ENCODE results near the gene NBPF3.
"Not testable (repeated sequence)": the region's sequence is repeated elsewhere in the genome, so short reads cannot be mapped to it uniquely, and the experiment has no call there.

NBPF3 gene

DNA sequence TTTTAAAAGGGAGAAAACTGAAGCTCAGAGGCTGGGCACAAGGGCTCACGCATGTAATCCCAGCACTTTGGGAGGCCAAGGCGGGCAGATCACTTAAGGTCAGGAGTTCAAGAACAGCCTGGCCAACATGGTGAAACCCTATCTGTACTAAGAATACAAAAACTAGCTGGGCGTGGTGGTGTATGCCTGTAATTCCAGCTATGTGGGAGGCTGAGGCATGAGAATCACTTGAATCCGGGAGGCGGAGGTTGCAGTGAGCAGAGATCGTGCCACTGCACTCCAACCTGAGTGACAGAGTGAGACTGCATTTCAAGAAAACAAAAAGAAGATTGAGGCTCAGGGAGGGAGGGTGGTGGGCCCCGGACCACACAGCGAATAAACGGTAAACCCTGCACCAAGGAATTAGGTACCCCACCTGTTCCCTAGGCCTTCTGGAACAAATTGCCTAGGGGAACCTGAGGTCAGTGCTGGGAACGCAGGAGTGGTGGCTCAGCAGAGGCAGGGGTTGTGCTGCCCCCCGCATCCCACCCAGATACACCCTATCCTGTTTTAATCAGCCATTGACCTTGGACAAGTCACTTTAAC is 79.6 kb downstream of the NBPF3 start:
- not testable (repeated sequence) for DNase-seq

DNA sequence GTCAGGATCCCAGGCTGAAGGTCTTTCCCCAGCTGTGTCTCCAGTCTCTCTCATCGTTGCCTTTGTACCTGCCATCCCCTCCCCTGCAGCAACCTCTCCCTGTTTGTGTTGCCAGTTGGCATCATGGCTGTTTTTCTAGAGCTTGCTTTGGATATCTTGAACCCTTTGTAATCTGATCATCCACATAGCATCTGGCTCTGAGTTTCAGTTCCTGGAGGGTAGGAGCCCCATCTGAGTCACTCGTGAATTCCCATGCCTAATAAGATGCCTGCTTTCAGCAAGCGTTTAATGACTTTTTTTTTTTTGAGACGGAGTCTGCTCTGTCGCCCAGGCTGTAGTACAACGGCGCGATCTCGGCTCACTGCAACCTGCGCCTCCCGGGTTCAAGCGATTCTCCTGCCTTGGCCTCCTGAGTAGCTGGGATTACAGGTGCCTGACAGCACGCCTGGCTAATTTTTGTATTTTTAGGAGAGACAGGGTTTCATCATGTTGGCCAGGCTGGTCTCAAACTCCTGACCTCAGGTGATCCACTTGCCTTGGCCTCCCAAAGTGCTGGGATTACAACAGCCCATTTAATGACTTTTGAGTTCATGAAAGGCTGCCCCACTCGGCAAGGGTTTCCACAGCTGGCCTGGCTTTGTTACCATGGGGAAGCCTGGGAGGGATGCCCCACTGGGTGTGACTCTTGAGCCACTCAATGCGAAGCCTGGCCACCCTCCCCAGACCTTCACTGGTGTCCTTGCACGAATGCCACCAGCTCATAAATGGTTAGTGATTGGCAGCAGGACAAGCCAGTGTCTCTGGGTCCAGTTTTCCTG is 81.2 kb downstream of the NBPF3 start:
- DNase-seq, result no peak

- no peak for DNase-seq
Measured at GRCh38 chr1:21521717-21522060, 81.8 kb downstream of the NBPF3 start.

DNA sequence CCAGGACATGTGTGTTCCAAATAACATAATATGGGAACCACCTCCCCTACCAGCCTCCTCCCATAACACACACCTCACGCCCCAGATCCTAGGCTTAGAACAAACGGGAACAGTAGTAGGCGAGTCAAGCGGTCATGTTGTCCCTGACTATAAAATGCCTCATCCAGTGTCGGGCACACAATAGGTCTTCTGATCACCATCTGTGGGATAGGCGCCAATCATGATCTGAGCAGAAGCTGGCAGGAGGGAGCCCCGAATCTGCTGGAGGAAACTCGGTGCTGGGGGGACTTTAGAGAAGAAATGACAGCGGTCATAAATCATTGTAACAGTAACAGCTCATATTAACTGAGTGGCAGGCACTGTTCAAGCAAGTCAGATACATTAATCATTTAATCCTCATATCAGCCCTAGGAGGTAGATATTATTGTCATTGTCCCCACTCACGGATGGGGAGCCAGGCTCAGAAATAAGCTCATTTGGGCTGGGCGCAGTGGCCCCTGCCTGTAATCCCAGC is 82.6 kb downstream of the NBPF3 start:
- no peak for DNase-seq

DNA sequence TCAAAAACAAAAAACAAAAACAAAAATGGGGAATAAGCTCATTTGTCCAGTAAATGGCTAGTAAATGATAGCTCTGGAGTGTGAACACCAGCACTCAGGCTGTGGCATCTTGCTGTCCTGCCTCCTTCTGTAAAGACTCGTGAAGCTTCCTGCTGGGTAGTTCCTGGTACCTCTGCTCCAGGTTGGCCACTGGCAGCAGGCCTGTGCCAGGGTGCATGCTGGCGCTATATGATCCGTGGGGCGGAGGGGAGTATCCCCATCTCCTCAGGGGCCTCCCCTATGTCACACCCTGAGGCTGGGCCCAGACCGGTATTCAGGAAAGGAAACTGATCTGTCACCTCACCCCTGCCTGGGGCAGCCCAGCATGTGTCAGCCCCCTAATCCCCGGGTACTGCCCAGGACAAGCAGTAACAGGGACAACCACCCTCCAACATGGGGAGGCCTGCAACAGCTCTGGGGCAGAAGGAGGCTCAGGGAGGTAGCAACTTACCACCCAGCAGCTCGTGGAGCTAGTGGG is 83.4 kb downstream of the NBPF3 start:
- no peak for DNase-seq

DNA sequence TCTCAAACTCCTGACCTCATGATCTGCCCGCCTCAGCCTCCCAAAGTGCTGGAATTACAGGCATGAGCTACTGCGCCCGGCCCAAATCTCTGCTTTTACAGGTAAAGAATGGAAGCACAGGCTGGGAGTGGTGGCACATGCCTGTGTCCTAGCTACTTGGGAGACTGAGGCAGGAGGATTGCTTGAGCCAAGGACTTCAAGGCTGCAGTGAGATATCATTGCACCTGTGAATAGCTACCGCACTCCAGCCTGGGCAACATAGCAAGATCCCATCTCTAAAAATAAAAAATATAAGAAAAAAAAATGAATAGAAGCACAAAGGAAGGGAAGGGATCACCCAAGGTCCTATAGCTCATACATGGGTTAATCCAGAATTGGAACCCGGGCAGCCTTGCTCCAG is 84.3 kb downstream of the NBPF3 start:
- no peak for DNase-seq

DNA sequence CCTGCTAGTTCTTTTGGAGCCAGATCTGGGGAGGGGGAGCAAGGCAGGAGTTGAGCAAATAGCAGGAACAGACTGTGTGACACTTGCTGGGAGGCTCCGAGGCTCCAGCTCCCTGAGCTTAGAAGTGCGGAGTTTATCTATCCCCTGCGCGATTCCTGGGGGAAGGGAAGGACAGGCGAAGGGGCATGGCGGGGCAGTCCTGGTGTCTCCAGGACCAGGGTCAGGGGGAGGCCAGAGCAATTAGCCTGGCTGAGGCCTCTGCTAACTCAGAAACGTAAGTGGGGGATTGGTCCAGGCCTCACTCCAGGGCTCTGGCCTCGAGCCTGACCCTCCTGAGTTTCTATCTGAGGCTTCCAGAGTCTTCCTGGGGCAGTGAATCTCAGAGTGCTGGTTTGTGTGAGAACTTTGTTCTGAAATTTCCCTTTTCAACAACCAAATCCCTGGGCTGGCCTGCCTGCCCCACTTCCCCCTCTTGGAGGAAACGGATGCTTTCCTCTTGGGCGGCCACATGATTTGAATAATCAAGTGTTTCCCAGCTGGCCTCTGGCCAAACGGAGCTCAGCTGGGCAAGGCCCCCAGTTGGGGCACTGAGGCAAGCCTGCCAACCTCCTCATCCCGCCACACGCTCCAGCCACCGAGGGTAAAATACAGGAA is 84.9 kb downstream of the NBPF3 start:
- peak; percentile 46 for DNase-seq

- DNase-seq, result no peak
Measured at GRCh38 chr1:21525340-21525717, 85.4 kb downstream of the NBPF3 start.

GRCh38 chr1:21526441-21526840 is 86.5 kb downstream of the NBPF3 start:
- no peak for DNase-seq

DNA sequence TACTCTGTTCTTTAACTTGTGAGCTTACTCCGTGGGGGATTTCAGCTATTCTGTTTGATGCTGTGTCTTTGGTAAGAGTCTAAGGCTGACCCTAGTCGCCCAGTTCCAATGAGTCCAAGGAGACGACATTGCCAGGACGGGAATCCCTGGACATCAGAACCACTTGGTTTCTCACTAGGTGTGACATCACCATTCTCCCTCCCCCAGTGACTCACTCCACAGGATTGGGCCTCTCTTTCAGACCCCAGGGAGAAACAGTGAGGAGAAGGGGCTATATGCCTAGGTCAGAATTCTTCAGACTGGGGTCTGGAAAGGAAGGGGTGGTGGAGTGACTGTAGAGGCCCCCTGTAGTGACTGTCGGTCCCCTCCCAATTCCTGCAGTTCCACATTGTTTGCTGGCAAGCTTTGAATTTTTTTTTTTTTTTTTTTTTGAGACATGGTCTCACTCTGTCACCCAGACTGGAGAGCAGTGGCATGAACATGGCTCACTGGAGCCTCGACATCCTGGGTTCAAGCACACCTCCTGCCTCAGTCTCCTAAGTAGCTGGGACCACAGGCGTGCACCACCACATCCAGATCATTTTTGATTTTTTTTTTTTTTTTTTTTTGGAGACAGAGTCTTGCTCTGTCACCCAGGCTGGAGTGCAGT is 90.6 kb downstream of the NBPF3 start:
- no peak for DNase-seq

DNA sequence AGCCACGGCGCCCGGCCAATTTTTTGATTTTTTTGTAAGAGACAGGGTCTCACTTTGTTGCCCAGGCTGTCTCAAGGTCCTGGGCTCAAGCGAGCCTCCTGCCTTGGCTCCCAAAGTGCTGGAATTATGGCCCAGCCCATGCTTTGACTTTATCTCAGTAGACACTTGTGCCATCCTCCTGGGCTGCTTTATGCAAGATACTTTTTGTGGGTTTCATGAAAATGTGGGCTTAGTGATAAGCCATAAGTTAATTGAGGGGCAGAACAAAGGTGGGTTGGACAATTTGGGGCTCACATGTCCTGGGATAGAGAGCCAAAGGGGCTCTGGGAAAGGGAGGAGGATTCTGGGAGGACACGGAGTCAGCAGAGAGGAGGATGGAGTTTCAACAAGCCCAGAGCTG is 91.3 kb downstream of the NBPF3 start:
- no peak for DNase-seq

DNA sequence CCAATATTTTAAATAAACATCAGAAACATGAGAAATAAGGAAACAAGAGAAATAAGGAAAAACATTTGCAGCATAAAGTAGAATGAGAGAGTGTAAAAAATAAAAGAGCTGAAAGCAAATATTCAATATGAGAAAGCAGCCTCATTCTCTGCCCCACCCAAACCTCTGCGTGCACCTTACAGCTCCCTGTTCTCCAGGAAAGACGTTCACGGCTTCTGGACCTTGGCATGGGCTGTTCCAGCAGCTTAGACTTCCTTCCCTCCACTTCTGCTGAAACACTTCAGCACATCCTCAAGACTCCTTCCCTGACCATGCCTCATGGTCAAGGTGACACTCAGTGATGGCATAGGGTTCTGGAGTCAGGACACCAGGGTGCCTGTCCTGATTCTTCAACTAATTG is 92.6 kb downstream of the NBPF3 start:
- no peak for DNase-seq

DNA sequence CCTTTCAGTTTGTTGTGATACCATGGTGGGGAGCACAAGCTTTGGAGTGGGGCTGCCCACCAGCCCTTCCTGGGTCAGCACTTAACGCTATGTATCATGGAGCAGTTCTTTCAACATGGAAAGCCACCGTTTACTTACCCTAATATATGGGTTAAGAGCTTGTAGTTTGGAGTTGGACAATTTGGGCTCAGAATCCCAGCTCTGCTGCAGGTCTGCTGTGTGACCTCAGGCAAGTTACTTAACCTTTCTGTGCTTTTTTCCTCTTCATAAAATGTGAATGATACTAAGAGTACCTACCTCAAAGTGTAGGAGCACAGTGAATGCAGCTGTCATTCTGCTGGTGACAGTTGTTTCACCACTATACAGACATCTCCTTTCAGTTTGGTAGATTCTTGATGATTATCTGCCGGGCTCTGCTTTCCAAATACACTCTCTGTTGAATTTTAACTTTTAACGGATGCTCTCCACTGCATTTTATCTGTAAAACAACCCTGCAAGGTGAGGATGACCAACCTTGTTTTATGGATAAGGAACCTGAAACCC is 93.1 kb downstream of the NBPF3 start:
- no peak for DNase-seq

DNA sequence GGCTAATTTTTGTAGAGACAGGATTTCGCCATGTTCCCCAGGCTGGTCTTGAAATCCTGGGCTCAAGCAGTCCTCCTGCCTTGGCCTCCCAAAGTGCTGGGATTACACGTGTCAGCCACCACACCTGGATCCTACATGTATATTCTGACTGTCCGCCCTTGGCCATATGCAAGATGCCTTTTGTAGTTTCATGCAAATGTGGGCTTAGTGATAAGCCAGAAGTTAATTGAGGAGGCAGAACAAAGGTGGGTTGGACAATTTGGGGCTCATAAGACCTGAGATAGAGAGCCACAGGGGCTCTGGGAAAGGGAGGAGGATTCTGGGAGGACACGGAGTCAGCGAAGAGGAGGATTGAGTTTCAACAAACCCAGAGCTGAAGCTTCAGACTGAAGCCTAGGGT is 94.2 kb downstream of the NBPF3 start:
- DNase-seq, result no peak

All from hippocampal formation (tissue), 2 donors.